VCaP (cell line): Measurements from ENCODE around the gene MED15.

Experiments
- H3K27ac ChIP-seq: fragments of 450-650 bp; 2 replicates; pipeline ENCODE4 v1.5.1; 2017
- CTCF ChIP-seq: fragments of 450-650 bp; conservative IDR thresholded peaks from 2 replicates; pipeline ENCODE4 v1.5.1; 2017; ENCODE audit warnings: mild to moderate bottlenecking, moderate library complexity

The MED15 gene

GRCh38 chr22:20509344-20510047 is 2.1 kb downstream of the MED15 start:
- no peak for TF ChIP-seq CTCF
- peak overlapping the region; percentile 88; the same call in 1 of the 2 replicates for H3K27ac ChIP-seq

GRCh38 chr22:20510811-20511577 is 3.6 kb downstream of the MED15 start:
- no peak overlapping the region for H3K27ac ChIP-seq
- no peak for TF ChIP-seq CTCF

GRCh38 chr22:20511578-20512229 is 4.3 kb downstream of the MED15 start:
- H3K27ac ChIP-seq = no peak overlapping the region
- TF ChIP-seq CTCF = no peak

GRCh38 chr22:20514658-20515406 is 7.4 kb downstream of the MED15 start:
- no peak for TF ChIP-seq CTCF
- H3K27ac ChIP-seq = no peak overlapping the region

GRCh38 chr22:20516399-20516798 is 9.0 kb downstream of the MED15 start:
- TF ChIP-seq CTCF = no peak
- H3K27ac ChIP-seq = no peak overlapping the region

- no peak for TF ChIP-seq CTCF
- H3K27ac ChIP-seq = no peak overlapping the region
Measured at GRCh38 chr22:20517422-20517821, 10.0 kb downstream of the MED15 start.
